HepG2 (cell line): ENCODE measurements around the gene RARG. TPM values are rescaled to one million over a fixed set of nuclear protein-coding genes. Genes with fewer than 3 reads are reported as not detected.

ENCODE experiments used
- CHD4 ChIP-seq: fragments of 200-600 bp; sonication (generic); IDR thresholded peaks from 2 replicates; pipeline ENCODE4 v1.7.0; 2017; ENCODE audit warnings: mild to moderate bottlenecking, low read length, borderline replicate concordance
- EEA1 ChIP-seq: sonication (generic); formaldehyde crosslinking; IDR thresholded peaks from 2 replicates; pipeline ENCODE4 v1.5.1; 2020; ENCODE audit warnings: mild to moderate bottlenecking, missing genetic modification reagents, borderline replicate concordance
- ETV5 ChIP-seq: IDR thresholded peaks from 2 replicates; pipeline ENCODE4 v1.6.1; 2018; ENCODE audit warnings: missing biosample characterization, missing genetic modification reagents, inconsistent platforms, borderline replicate concordance
- FOXJ3 ChIP-seq: sonication (generic); formaldehyde crosslinking; IDR thresholded peaks from 2 replicates; pipeline ENCODE4 v1.4.0; 2020; ENCODE audit warnings: missing genetic modification reagents, mild to moderate bottlenecking, borderline replicate concordance
- HNRNPL ChIP-seq: fragments of 200-400 bp; formaldehyde crosslinking; IDR thresholded peaks from 2 replicates; pipeline ENCODE4 v1.6.1; 2017; ENCODE audit warnings: mild to moderate bottlenecking, low read depth, low read length
- MAZ ChIP-seq, 2 experiments: sonication (generic) in 1 of 2; formaldehyde crosslinking in 1 of 2; IDR thresholded peaks; 2 replicates each; pipeline versions ENCODE4 v1.5.0 to v1.6.1; 2012 to 2020; ENCODE audit warnings: low read depth in 2 of 2, mild to moderate bottlenecking in 2 of 2, borderline replicate concordance in 1 of 2, improper control_type of control experiment in 1 of 2, low read length in 1 of 2, missing genetic modification reagents in 1 of 2, moderate library complexity in 1 of 2
- MTF2 ChIP-seq: sonication (generic); formaldehyde crosslinking; IDR thresholded peaks from 2 replicates; pipeline ENCODE4 v1.5.0; 2020; ENCODE audit warnings: missing genetic modification reagents, borderline replicate concordance
- NR2F6 ChIP-seq, 2 experiments: IDR thresholded peaks; 2 replicates each; pipeline ENCODE4 v1.6.1; 2016; ENCODE audit warnings: antibody characterized with exemption in 1 of 2, mild to moderate bottlenecking in 1 of 2
- PAWR ChIP-seq: sonication (generic); formaldehyde crosslinking; IDR thresholded peaks from 2 replicates; pipeline ENCODE4 v1.4.0; 2020; ENCODE audit warnings: missing genetic modification reagents, mild to moderate bottlenecking, borderline replicate concordance
- RARA ChIP-seq: IDR thresholded peaks from 2 replicates; pipeline ENCODE4 v1.6.1; 2016; ENCODE audit warnings: missing genetic modification reagents, missing compliant biosample characterization
- SETDB1 ChIP-seq: sonication (generic); formaldehyde crosslinking; IDR thresholded peaks from 2 replicates; pipeline ENCODE4 v1.5.1; 2020; ENCODE audit warnings: missing genetic modification reagents, mild to moderate bottlenecking, borderline replicate concordance
- SMAD9 ChIP-seq: sonication (generic); formaldehyde crosslinking; IDR thresholded peaks from 2 replicates; pipeline ENCODE4 v1.5.1; 2020; ENCODE audit warnings: mild to moderate bottlenecking, missing genetic modification reagents
- TCF7 ChIP-seq: sonication (generic); IDR thresholded peaks from 2 replicates; pipeline ENCODE4 v1.6.1; 2016; ENCODE audit warnings: antibody characterized with exemption, low read depth
- TGIF2 ChIP-seq: IDR thresholded peaks from 2 replicates; pipeline ENCODE4 v1.6.1; 2016; ENCODE audit warnings: control low read depth, missing compliant biosample characterization
- ZNF274 ChIP-seq: sonication (generic); formaldehyde crosslinking; IDR thresholded peaks from 2 replicates; pipeline ENCODE4 v1.5.1; 2020; ENCODE audit warnings: mild to moderate bottlenecking, missing genetic modification reagents
- ZNF329 ChIP-seq: sonication (generic); formaldehyde crosslinking; IDR thresholded peaks from 2 replicates; pipeline ENCODE4 v1.9.0; 2021; ENCODE audit warnings: low read depth, mild to moderate bottlenecking, missing genetic modification reagents
- ZNF343 ChIP-seq: sonication (generic); formaldehyde crosslinking; IDR thresholded peaks from 2 replicates; pipeline ENCODE4 v1.4.0; 2020; ENCODE audit warnings: mild to moderate bottlenecking, missing genetic modification reagents
- ZNF484 ChIP-seq: sonication (generic); formaldehyde crosslinking; IDR thresholded peaks from 2 replicates; pipeline ENCODE4 v1.5.1; 2020; ENCODE audit warnings: mild to moderate bottlenecking, low read depth, missing genetic modification reagents, borderline replicate concordance
- ZNF569 ChIP-seq: sonication (generic); formaldehyde crosslinking; IDR thresholded peaks from 2 replicates; pipeline ENCODE4 v1.5.0; 2020; ENCODE audit warnings: mild to moderate bottlenecking, missing genetic modification reagents, moderate library complexity, borderline replicate concordance
- ZNF598 ChIP-seq: sonication (generic); formaldehyde crosslinking; IDR thresholded peaks from 2 replicates; pipeline ENCODE4 v1.5.1; 2020; ENCODE audit warnings: mild to moderate bottlenecking, missing genetic modification reagents, borderline replicate concordance
- ZNF737 ChIP-seq: sonication (generic); formaldehyde crosslinking; IDR thresholded peaks from 2 replicates; pipeline ENCODE4 v1.5.0; 2020; ENCODE audit warnings: missing genetic modification reagents, mild to moderate bottlenecking, borderline replicate concordance
- polyA plus RNA-seq, 8 experiments: library from polyadenylated mRNA; depleted of rRNA in 3 of 8; stranded (reverse) in 7 of 8; unstranded in 1 of 8; fragments of >200 nt; fragmentation: Illumina TruSeq in 4 of 8; extraction: Trizol in 4 of 8; gene quantifications; 2 replicates each; pipeline versions ENCODE4 v1.2.1 to v1.2.3, GENCODE V29; 2011 to 2016; ENCODE audit warnings: low read depth in 4 of 8, missing spikeins in 1 of 8, mixed read lengths in 1 of 8; ENCODE audit not compliant: insufficient read depth in 1 of 8
- total RNA-seq, 5 experiments: library from RNA; depleted of rRNA; stranded (reverse); fragments of >200 nt; fragmentation: Illumina TruSeq; extraction: Trizol; gene quantifications; 2 replicates each; pipeline ENCODE4 v1.2.3, GENCODE V29; 2016; ENCODE audit warnings: low read depth in 1 of 5
- TF ChIP-seq, protein P1 (sequence below): sonication (generic); formaldehyde crosslinking; IDR thresholded peaks from 2 replicates; pipeline ENCODE4 v1.4.0; 2020; ENCODE audit warnings: missing genetic modification reagents
- TF ChIP-seq, protein P2 (sequence below): sonication (generic); formaldehyde crosslinking; IDR thresholded peaks from 2 replicates; pipeline ENCODE4 v1.4.0; 2020; ENCODE audit warnings: missing genetic modification reagents

RARG gene
- total and polyA plus RNA-seq, 2 of the 13 experiments (the other 11 are each of a cell fraction or from before 2014, with no cell fraction given): 0.77 to 1.5 TPM

DNA sequence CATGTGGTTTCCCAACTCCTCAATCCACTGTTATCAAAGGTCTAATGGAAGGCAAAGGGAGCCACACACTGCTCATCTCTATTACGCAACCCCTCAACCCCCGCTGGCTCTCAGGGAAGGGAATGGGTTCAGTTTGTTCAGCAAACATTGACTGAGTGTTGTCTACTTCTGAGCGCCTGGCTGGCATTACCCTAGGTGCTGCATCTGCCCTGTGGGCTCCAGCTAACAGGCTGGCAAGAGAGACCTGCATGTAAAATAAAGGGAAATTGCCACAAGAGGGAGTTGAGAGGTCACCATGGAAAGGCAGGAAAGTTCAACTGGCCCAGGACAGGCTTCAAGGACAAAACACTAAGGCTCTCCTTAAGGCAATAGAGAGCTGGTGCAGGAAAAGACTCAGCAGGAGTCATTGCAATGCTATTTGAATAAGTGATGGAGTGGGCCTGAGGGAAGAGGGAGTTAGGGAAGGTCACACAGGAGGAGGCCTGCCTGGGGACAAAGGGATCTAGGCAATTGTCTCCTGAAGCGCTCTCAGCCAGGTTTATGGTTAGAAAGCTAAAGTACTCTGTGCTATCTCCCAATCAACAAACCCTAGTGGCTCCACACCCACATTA is 57.0 kb downstream of the RARG start (continued):
- TF ChIP-seq, protein P1, sequence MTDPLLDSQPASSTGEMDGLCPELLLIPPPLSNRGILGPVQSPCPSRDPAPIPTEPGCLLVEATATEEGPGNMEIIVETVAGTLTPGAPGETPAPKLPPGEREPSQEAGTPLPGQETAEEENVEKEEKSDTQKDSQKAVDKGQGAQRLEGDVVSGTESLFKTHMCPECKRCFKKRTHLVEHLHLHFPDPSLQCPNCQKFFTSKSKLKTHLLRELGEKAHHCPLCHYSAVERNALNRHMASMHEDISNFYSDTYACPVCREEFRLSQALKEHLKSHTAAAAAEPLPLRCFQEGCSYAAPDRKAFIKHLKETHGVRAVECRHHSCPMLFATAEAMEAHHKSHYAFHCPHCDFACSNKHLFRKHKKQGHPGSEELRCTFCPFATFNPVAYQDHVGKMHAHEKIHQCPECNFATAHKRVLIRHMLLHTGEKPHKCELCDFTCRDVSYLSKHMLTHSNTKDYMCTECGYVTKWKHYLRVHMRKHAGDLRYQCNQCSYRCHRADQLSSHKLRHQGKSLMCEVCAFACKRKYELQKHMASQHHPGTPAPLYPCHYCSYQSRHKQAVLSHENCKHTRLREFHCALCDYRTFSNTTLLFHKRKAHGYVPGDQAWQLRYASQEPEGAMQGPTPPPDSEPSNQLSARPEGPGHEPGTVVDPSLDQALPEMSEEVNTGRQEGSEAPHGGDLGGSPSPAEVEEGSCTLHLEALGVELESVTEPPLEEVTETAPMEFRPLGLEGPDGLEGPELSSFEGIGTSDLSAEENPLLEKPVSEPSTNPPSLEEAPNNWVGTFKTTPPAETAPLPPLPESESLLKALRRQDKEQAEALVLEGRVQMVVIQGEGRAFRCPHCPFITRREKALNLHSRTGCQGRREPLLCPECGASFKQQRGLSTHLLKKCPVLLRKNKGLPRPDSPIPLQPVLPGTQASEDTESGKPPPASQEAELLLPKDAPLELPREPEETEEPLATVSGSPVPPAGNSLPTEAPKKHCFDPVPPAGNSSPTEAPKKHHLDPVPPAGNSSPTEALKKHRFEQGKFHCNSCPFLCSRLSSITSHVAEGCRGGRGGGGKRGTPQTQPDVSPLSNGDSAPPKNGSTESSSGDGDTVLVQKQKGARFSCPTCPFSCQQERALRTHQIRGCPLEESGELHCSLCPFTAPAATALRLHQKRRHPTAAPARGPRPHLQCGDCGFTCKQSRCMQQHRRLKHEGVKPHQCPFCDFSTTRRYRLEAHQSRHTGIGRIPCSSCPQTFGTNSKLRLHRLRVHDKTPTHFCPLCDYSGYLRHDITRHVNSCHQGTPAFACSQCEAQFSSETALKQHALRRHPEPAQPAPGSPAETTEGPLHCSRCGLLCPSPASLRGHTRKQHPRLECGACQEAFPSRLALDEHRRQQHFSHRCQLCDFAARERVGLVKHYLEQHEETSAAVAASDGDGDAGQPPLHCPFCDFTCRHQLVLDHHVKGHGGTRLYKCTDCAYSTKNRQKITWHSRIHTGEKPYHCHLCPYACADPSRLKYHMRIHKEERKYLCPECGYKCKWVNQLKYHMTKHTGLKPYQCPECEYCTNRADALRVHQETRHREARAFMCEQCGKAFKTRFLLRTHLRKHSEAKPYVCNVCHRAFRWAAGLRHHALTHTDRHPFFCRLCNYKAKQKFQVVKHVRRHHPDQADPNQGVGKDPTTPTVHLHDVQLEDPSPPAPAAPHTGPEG (CRISPR knock-in tag): no peak
- TF ChIP-seq CHD4 (no peak), NR2F6 (IDR thresholded peaks at IDR 0.05) (peak; percentile 66), NR2F6 (CRISPR knock-in tag; IDR thresholded peaks at IDR 0.05) (peak; percentile 76; the same call in 1 of the 2 replicates), ZNF484 (CRISPR knock-in tag) (no peak), ZNF569 (no peak), FOXJ3 (CRISPR knock-in tag) (0 out of 2 replicates have a peak, but pooled peaks have one; percentile 52), EEA1 (CRISPR knock-in tag) (no peak), ETV5 (CRISPR knock-in tag) (no peak; the same call in 1 of the 2 replicates), TCF7 (no peak), HNRNPL (peak; percentile 98), PAWR (CRISPR knock-in tag) (no peak), MAZ (IDR thresholded peaks at IDR 0.05; ENCODE audit: borderline replicate concordance, low read depth, low read length) (peak; percentile 32; the same call in 1 of the 2 replicates), MAZ (CRISPR knock-in tag; IDR thresholded peaks at IDR 0.05; ENCODE audit: low read depth) (peak; percentile 69), TGIF2 (CRISPR knock-in tag) (peak; percentile 70; the same call in 1 of the 2 replicates), RARA (CRISPR knock-in tag) (peak; percentile 66), MTF2 (no peak), ZNF329 (peak; percentile 62; the same call in 1 of the 2 replicates), SMAD9 (no peak), ZNF737 (CRISPR knock-in tag) (no peak), ZNF343 (no peak), ZNF598 (CRISPR knock-in tag) (no peak), SETDB1 (CRISPR knock-in tag) (no peak), ZNF274 (CRISPR knock-in tag) (no peak)
- TF ChIP-seq, protein P2, sequence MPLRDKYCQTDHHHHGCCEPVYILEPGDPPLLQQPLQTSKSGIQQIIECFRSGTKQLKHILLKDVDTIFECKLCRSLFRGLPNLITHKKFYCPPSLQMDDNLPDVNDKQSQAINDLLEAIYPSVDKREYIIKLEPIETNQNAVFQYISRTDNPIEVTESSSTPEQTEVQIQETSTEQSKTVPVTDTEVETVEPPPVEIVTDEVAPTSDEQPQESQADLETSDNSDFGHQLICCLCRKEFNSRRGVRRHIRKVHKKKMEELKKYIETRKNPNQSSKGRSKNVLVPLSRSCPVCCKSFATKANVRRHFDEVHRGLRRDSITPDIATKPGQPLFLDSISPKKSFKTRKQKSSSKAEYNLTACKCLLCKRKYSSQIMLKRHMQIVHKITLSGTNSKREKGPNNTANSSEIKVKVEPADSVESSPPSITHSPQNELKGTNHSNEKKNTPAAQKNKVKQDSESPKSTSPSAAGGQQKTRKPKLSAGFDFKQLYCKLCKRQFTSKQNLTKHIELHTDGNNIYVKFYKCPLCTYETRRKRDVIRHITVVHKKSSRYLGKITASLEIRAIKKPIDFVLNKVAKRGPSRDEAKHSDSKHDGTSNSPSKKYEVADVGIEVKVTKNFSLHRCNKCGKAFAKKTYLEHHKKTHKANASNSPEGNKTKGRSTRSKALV (CRISPR knock-in tag): no peak
